Kidney epithelial cell (primary cell): ENCODE measurements around the gene DRAXIN. TPM values are rescaled to one million over a fixed set of nuclear protein-coding genes. Genes with fewer than 3 reads are reported as not detected.

ENCODE experiments used
- DNase-seq: peaks from one replicate; pipeline ENCODE4 v3.0.0-alpha.2; 2010; ENCODE audit warnings: low read depth
- H3K27me3 ChIP-seq: 2 replicates; pipeline ENCODE4 v1.6.0; 2011; ENCODE audit warnings: low read length; ENCODE audit not compliant: control insufficient read depth, insufficient read depth
- H3K36me3 ChIP-seq: 2 replicates; pipeline ENCODE4 v1.5.1; 2011; ENCODE audit warnings: low read length; ENCODE audit not compliant: control insufficient read depth, insufficient read depth
- H3K4me3 ChIP-seq: 2 replicates; pipeline ENCODE4 v1.5.1; 2011; ENCODE audit warnings: low read depth, mild to moderate bottlenecking, control low read depth, low read length
- CTCF ChIP-seq: IDR thresholded peaks from 2 replicates; pipeline ENCODE4 v1.5.1; 2011; ENCODE audit warnings: mild to moderate bottlenecking, moderate library complexity, low read length, control low read depth, inconsistent platforms; ENCODE audit not compliant: insufficient read depth, poor library complexity, severe bottlenecking
- total RNA-seq: library from RNA; depleted of rRNA; stranded (reverse); fragments of >200 nt; gene quantifications from 2 replicates; pipeline ENCODE4 v1.2.3, GENCODE V29; 2015

The DRAXIN gene
- total RNA-seq, 1 donor from 2014 or later: 2.8 TPM

- DNase-seq: no peak
- Histone ChIP-seq H3K36me3 (no peaks in the 10 kb centered on the region), H3K4me3 (no peak overlapping the region), H3K27me3 (no peaks in the 10 kb centered on the region)
- TF ChIP-seq CTCF: no peak
These were observed 59.6 kb downstream of the DRAXIN start for GRCh38 chr1:11751087-11751486.

- Histone ChIP-seq H3K36me3 (no peaks in the 10 kb centered on the region), H3K4me3 (no peak overlapping the region), H3K27me3 (no peaks in the 10 kb centered on the region)
- no peak for DNase-seq
- no peak for TF ChIP-seq CTCF
These were observed 61.0 kb downstream of the DRAXIN start for GRCh38 chr1:11752359-11753088.

- no peaks in the 10 kb centered on the region for H3K36me3 ChIP-seq
- H3K4me3 ChIP-seq: no peak overlapping the region
- TF ChIP-seq CTCF: no peak
- no peak for DNase-seq
- no peaks in the 10 kb centered on the region for H3K27me3 ChIP-seq
These were observed 62.2 kb downstream of the DRAXIN start for GRCh38 chr1:11753555-11754208.

DNA sequence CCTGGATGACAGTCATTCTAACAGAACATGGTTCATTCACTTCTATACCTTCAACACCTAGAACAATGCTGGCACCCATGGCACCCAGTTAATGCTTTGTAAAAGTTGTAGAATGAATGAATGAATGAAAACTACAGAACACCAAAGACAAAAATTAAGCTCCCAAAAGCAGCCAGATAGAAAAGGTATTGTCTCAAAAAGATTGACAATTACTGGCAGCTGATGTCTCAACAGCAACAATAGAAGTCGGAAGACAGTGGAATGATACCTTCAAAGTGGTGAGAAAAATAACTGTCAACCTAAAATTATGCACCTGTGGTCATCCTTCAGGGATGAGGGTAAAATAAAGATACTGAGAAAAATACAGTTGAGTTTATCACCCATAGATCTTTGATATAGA is 65.5 kb downstream of the DRAXIN start:
- TF ChIP-seq CTCF: no peak

GRCh38 chr1:11759791-11760190 is 68.3 kb downstream of the DRAXIN start:
- H3K36me3 ChIP-seq: no peaks in the 10 kb centered on the region
- no peak for TF ChIP-seq CTCF
- H3K4me3 ChIP-seq: no peak overlapping the region
- H3K27me3 ChIP-seq: peaks cover 19% of the 10 kb centered on the region
- DNase-seq: no peak

More for the DNA sequence above, 65.5 kb downstream of the DRAXIN start:
- no peak for DNase-seq
- Histone ChIP-seq H3K27me3 (peaks cover 12% of the 10 kb centered on the region), H3K36me3 (no peaks in the 10 kb centered on the region), H3K4me3 (no peak overlapping the region)
